HUDEP-2 (cell line): Measurements from ENCODE around the gene PSMD13.

ENCODE experiments used
- DNase-seq, 76 experiments: peaks; one replicate each; lab custom pipeline; 2025; ENCODE audit not compliant: unreplicated experiment in 76 of 76; lab: John Stamatoyannopoulos, UW

The PSMD13 gene

DNA sequence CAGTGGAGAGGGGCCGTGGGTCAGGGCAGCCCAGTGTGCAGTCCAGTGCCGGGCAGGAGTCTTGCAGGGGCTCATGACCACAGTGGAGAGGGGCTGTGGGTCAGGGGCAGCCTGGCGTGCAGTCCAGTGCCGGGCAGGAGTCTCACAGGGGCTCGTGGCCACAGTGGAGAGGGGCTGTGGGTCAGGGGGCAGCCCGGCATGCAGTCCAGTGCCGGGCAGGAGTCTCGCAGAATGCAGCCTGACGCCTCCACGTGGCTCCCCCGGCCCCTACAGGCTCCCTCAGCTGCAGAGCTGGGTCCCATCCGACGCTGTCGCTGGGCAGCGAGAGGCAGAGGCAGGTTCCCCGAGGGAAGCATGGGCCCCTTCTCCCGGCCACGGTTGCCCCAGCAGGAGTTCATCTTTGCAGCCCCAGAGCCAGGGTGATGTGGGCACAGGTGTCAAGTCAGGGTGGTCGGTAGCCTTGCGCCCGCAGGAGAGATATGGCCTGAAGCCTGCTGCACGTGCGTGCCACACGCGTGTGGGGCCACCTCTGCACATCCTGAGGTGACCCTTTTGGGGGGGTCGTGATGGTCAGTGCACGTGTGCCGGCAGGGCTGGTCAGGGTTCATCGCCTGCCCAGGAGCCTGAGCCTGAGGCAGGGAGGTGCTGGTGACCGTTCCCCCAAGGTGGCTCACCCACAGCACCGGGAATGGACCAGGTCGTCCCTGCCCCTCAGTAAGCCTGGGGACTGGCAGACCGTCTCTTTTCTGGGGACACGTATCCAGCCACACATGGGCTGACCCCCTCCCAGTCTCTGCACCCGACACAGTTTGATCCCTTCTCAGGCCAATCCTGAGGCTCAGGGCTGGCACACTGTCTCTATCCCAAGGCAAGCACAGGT is 59.6 kb downstream of the PSMD13 start:
- no peak for DNase-seq

DNA sequence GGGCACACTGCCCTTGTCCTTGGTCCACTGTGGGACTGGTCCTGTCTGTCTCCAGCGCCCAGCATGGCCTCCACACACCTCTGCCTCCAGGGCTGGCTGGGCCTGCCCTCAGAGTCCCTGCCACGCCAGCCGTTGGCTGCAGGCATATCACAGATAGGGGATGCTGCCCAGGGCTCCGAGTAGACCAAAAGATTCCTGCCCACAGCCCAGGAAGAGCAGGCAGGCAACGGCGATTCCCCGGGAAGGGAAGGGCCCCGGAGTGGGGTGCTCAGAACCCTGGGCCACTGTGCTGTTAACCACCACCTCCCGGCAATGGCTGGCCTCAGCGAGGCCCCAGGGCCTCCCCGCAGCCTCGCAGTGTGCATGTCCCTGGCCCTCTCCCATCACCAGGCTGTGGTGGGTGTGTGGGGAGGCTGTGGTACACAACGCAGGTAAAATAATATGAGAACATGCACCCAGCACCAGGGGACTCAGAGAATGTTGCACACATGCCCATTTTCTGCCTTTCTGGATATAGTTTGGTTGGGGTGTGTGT is 60.3 kb downstream of the PSMD13 start:
- DNase-seq, result no peak

DNA sequence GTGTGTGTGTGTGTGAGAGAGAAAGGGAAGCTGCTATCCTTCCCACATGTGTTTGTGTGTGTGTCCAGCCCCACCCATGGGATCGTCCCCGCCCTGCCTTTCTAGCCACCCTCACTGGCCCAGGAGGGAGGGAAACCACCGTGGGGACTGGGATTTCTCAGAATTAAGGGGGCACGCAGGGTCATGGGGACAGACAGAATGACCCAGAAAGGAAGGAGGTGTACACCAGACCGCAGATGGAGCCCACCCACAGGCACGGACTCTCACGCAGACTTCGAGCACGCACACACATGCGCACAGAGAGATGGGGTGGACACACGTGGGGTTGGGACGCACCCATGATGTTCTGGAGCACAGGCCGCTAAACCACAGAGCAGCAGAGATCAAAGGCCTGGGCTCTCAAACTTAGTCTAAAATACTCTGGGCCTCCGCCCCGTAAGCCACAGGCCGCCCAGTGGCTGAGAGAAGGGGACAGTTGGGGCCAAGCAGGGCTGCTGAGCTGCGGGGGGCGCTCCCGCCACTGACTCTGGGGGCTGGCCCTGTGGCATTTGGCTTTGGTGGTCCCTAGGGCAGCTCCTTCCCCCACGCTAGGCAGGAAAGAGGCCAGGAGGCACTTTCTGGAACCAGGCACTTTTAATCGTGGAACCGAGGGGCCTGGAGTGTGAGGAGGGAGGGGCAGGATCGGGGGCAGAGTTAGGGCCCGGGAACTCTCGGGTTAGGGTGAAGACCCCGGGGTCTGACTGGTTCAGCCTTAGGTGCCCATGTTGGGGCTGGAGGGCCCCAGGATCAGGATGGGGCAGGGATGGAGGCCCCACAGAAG is 61.0 kb downstream of the PSMD13 start:
- no peak for DNase-seq

DNA sequence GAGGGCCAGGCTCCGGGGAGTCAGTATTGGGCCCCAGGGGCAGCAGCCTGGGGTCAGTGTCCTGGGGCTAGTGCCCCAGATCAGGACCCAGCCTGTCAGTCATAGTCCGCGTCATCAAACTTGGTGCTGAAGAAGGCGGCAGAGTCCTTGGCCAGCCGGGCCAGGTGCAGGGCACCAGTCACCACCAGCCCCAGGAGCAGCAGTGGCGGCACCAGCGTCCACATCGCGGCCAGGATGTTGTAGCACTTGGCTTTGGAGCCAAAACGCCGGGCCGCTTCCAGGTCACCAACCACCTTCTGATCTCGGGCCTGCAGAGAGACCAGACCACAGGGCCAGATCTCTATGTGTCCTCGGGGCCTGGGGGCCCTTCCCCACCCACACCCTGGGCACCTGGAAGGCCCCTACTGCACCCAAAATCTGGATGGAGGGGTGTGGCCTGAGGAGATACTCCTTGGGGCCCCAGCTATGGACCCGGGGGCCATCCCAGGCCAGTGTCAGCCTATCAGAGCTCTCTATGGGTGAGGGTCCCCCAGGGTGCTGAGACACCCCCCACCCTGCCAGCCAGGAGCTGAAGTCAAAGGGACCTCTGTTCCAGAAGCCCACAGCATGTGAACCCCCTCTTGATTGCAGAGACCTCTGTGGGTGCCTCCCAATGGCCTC is 61.8 kb downstream of the PSMD13 start:
- DNase-seq, result no peak

DNA sequence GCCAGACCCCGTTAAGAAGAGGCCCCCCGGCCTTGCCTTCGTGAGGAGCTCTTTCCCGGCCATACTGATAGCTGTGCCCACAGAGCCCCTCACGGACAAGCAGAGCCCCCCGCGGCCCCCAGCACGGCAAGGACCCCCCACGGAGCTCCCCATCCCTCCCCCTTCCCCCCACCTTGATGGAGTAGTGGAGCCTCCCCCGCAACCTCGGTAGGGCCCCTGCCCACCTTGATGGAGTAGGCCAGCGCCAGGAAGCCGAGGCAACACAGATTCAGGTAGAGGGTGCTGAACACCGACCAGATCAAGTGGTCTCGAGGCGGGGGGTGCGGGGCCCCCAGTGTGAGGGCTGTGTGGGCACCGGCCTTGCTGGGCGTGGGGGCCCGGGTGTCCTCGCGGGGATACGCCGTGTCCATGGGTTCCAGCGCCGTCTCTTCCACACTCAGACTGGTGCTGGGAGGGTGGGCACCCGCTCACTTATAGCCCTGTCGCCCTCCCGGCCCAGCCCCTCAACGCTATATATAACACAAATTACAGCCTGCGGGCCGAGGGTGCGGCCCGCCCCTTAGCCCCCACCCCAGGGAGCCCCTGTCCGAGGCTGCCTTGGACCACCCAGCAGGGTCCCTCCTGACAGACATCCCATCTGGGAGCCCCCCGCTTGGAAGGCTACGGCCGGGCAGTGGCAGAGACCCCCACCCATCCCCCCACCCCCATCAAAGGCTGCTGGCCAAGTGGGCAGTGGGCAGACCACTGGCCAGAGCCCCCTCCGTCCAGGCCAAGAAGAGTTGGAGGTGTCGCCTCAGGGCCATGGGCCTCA is 62.5 kb downstream of the PSMD13 start, which contains the start of gene IFITM5:
Gene IFITM5, minus strand, starts transcription at position 446 of the 811 bp plus-strand sequence. Its CDS starts 36 bp downstream, at position 410.
- DNase-seq, result no peak

DNA sequence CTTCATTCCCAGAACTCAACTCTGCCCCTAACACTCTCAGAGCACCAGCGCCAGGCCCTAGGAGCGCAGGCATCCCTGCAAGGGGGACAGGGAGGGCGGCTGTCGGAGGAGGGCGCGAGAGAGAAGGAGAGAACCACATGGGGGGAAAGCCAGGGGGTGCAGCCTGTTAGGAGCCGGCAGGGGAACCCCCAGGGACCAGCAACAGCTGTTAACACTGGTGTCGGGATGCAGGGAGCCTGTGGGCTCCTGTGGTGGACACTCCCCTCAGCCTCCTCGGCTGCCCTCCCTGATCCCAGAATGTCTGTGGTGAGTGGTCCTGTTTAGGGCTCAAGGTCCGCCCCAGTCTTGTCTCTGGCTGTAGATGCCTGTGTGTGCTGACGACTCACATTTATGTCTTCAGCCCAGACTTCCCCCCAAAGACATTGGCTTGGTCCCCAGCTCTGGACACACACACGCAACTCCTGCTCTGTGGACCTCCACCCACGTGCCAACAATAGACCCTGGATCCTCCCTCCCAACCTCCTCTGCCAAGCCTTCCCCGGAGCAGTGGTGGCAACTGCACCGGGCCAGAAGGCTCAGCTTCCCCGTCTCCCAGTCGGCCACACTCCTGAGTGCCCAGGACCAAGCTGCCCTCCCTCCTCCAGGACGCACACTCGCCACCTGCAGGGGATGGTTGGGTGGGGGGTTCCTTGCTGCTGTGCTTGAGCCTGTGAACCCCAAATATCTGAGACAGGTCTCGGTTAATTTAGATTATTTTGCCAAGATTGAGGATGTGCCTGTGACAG is 63.4 kb downstream of the PSMD13 start:
- no peak for DNase-seq
